Panc1 (cell line): ENCODE data around the gene RPH3AL. TPM values are rescaled to one million over a fixed set of nuclear protein-coding genes. Genes with fewer than 3 reads are reported as not detected.
A peak's percentile ranks its signal among the peaks of the same experiment; 100 is the strongest.

Source experiments
- ATAC-seq: fragments of 200-7000 bp; cut with Tn5 transposase; 2 replicates; pipeline ENCODE4 v1.9.1; 2020; ENCODE audit warnings: mild to moderate bottlenecking, moderate library complexity
- BruUV-seq: library from RNA; stranded (reverse); fragments of 400-500 nt; replicated peaks from 2 replicates; lab custom pipeline; 2021; lab: Mats Ljungman, UMichigan
- CTCF ChIA-PET: fragments of 300-600 bp; sonication (Branson Sonifier 250); formaldehyde crosslinking; loops from one replicate; lab custom pipeline; 2022; ENCODE audit warnings: antibody characterized with exemption; lab: Charles Lee
- POLR2A ChIA-PET: fragments of 300-600 bp; sonication (Branson Sonifier 250); formaldehyde crosslinking; loops from one replicate; lab custom pipeline; 2022; ENCODE audit warnings: antibody characterized with exemption; lab: Charles Lee
- DNase-seq: peaks from one replicate; pipeline ENCODE4 v3.0.0-alpha.2; 2010; ENCODE audit warnings: low read depth, low spot score
- H3K27ac ChIP-seq: 2 replicates; pipeline ENCODE4 v1.5.1; 2011; ENCODE audit warnings: mild to moderate bottlenecking, low read length, inconsistent platforms
- H3K27me3 ChIP-seq: fragments of 200-500 bp; sonication (Bioruptor generic); 2 replicates; pipeline ENCODE4 v1.6.0; 2014; ENCODE audit warnings: low read length, inconsistent platforms; ENCODE audit not compliant: control insufficient read depth, insufficient read depth
- H3K36me3 ChIP-seq: fragments of 200-500 bp; sonication (Bioruptor generic); 2 replicates; pipeline ENCODE4 v1.5.1; 2014; ENCODE audit warnings: inconsistent platforms, mild to moderate bottlenecking, low read length, moderate library complexity; ENCODE audit not compliant: control insufficient read depth, insufficient read depth
- H3K4me1 ChIP-seq: 2 replicates; pipeline ENCODE4 v1.5.1; 2011; ENCODE audit warnings: inconsistent platforms, mild to moderate bottlenecking, low read length, moderate library complexity; ENCODE audit not compliant: control insufficient read depth, insufficient read depth
- H3K4me3 ChIP-seq, 2 experiments: 2 replicates each; pipeline ENCODE4 v1.5.1; 2011 to 2012; ENCODE audit warnings: low read depth in 2 of 2, low read length in 2 of 2, mild to moderate bottlenecking in 2 of 2, inconsistent platforms in 1 of 2, moderate library complexity in 1 of 2
- H3K9me3 ChIP-seq: fragments of 200-500 bp; sonication (Bioruptor generic); 2 replicates; pipeline ENCODE4 v1.5.1; 2014; ENCODE audit warnings: low read depth, mild to moderate bottlenecking, inconsistent platforms, low read length, moderate library complexity; ENCODE audit not compliant: control insufficient read depth, insufficient read depth
- CTCF ChIP-seq: fragments of 450-650 bp; IDR thresholded peaks from 2 replicates; pipeline ENCODE4 v1.5.1; 2017; ENCODE audit warnings: mild to moderate bottlenecking
- POLR2AphosphoS5 ChIP-seq: IDR thresholded peaks from 2 replicates; pipeline ENCODE4 v1.6.1; 2012; ENCODE audit warnings: mild to moderate bottlenecking, low read depth, low read length, moderate library complexity
- REST ChIP-seq, 2 experiments: IDR thresholded peaks; 2 replicates each; pipeline ENCODE4 v1.6.1; 2011 to 2012; ENCODE audit warnings: low read depth in 2 of 2, control low read depth in 1 of 2, low read length in 1 of 2, mild to moderate bottlenecking in 1 of 2, moderate library complexity in 1 of 2; ENCODE audit not compliant: insufficient read depth in 1 of 2
- SIN3A ChIP-seq: IDR thresholded peaks from 2 replicates; pipeline ENCODE4 v1.6.1; 2012; ENCODE audit warnings: low read depth, mild to moderate bottlenecking, low read length, moderate library complexity, borderline replicate concordance; ENCODE audit not compliant: insufficient read depth
- TCF7L2 ChIP-seq: IDR thresholded peaks from 2 replicates; pipeline ENCODE4 v1.6.1; 2011; ENCODE audit warnings: mild to moderate bottlenecking, low read depth, low read length, inconsistent platforms
- in situ Hi-C: cut with HindIII; loops from 2 replicates; pipeline ENCODE4 v1.10.0; 2016; ENCODE audit warnings: low sequenced_read_pairs, low pct_unique_long_range_greater_than_20kb
- intact Hi-C: fragments of 100-400 bp; cut with micrococcal nuclease; formaldehyde crosslinking; loops from one replicate; pipeline ENCODE4 v1.10.0; 2022; ENCODE audit not compliant: unreplicated experiment
- total RNA-seq: library from RNA; stranded (reverse); gene quantifications from one replicate; pipeline ENCODE4 v1.2.1, GENCODE V29; 2021; ENCODE audit not compliant: unreplicated experiment

Gene RPH3AL
- total RNA-seq, 1 experiment from 2014 or later = 2.2 TPM

- no peak overlapping the region for H3K27ac ChIP-seq
- in situ Hi-C loops = no loop called here
Measured at GRCh38 chr17:163514-164098, 189.0 kb downstream of the RPH3AL start.

GRCh38 chr17:162689-163088, 189.9 kb downstream of the RPH3AL start:
- DNase-seq (no peak), ATAC-seq (no peak)
- H3K36me3 ChIP-seq = no peaks in the 10 kb centered on the region
- TF ChIP-seq REST (IDR thresholded peaks at IDR 0.05; ENCODE audit: insufficient read depth in 1 of 2, low read depth in 2 of 2, low read length in 1 of 2) (no peak), POLR2AphosphoS5 (no peak), SIN3A (no peak), TCF7L2 (no peak), CTCF (no peak)
- BruUV-seq = no TSS peak
- no peaks in the 10 kb centered on the region for H3K4me1 ChIP-seq
- no peaks in the 10 kb centered on the region for H3K27me3 ChIP-seq
- no peak overlapping the region for H3K27ac ChIP-seq
- H3K9me3 ChIP-seq = no peaks in the 10 kb centered on the region
- no peak overlapping the region for H3K4me3 ChIP-seq
- intact Hi-C loops = no loop called here
- CTCF ChIA-PET = no interaction called here
- POLR2A ChIA-PET = no interaction called here
- in situ Hi-C loops = no loop called here

More at GRCh38 chr17:163514-164098, 189.0 kb downstream of the RPH3AL start:
- no peaks in the 10 kb centered on the region for H3K27me3 ChIP-seq
- no peak; the same call in 1 of the 2 replicates for TF ChIP-seq CTCF
- H3K4me3 ChIP-seq = no peak overlapping the region
- H3K9me3 ChIP-seq = no peaks in the 10 kb centered on the region
- no peaks in the 10 kb centered on the region for H3K36me3 ChIP-seq
- intact Hi-C loops = no loop called here
- POLR2A ChIA-PET = no interaction called here
- DNase-seq (no peak), ATAC-seq (peak; percentile 47; the same call in 1 of the 2 replicates)
- H3K4me1 ChIP-seq = no peaks in the 10 kb centered on the region
- no TSS peak for BruUV-seq
- CTCF ChIA-PET = no interaction called here

Other genes starting within 250 kb of the RPH3AL start
- gene SCGB1C2, start 215.2 kb downstream of the RPH3AL start, total RNA-seq = not detected
- gene DOC2B, start 171.2 kb downstream of the RPH3AL start, total RNA-seq = 1.5 TPM
- gene RFLNB, start 93.1 kb upstream of the RPH3AL start, total RNA-seq = 65.7 TPM